ENCODE data around the gene ACOX1.

ACOX1 gene

DNA sequence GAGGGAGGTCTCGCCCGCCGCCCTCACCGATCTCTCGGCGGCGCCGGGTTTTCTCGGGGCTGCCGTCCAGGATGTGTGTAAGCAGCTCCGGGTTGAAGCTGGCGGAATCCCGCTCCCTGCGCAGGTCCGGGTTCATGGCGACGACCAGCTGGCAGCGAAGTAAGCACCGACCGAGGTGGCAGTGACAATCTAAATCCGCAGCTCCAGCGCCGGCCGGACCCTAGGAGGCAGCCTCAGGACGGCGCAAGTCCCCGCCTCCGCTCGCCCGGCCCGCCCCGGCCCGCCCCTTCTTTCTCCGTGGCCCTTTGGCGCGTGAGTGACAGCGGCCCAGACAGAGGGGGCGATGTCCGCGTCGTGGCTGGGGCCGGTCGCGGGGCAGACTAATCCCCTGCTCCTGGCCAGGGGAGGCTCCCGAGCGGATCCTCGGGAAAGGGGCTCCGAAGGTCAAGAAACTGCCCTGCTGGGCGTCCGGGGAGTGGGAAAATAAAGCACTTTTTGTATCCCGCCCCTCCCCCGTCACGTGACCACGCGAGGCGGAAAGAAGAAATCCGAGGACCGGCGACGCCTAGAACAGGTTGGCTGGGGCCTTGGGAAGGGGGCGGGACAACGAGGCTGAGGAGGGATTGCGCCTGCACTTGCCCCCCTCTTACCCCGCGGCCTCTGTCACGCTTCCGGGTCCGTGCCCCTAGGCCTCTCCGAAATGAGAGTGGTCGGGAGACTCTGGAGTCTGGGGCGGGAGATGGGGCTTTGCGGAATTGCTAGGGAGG is at the start of gene ACOX1, which contains the start of gene TEN1:
Gene ACOX1, minus strand, starts transcription at position 229 of the 767 bp plus-strand sequence. Its CDS starts 93 bp downstream, at position 136.
Gene TEN1, plus strand, starts transcription at position 303 of the 767 bp plus-strand sequence. CDS start 6,953 bp downstream, outside the sequence.
- H3K36me3 ChIP-seq (ENCODE audit: insufficient read depth, low read length), result peaks cover 4% of the 10 kb centered on the region; the same call in 1 of the 2 replicates
- H3K4me1 ChIP-seq (ENCODE audit: insufficient read depth, low read length), result peaks cover 22% of the 10 kb centered on the region
- no peaks in the 10 kb centered on the region for H3K9me3 ChIP-seq (ENCODE audit: control insufficient read depth, insufficient read depth, low read length)
- peak within 1 kb of the TSS; percentile 97 for H3K9ac ChIP-seq (ENCODE audit: low read depth, low read length)

GRCh38 chr17:76027159-76027839 is 48.3 kb upstream of the ACOX1 start, which contains the start of gene EVPL:
EVPL (minus strand) TSS chr17:76027306; CDS start chr17:76027198, 108 bp downstream.
- Histone ChIP-seq H3K36me3 (ENCODE audit: insufficient read depth, low read length) (no peaks in the 10 kb centered on the region), H3K9ac (ENCODE audit: low read depth, low read length) (no peak within 1 kb of the TSS), H3K4me1 (ENCODE audit: insufficient read depth, low read length) (peaks cover 13% of the 10 kb centered on the region), H3K9me3 (ENCODE audit: control insufficient read depth, insufficient read depth, low read length) (no peaks in the 10 kb centered on the region)

DNA sequence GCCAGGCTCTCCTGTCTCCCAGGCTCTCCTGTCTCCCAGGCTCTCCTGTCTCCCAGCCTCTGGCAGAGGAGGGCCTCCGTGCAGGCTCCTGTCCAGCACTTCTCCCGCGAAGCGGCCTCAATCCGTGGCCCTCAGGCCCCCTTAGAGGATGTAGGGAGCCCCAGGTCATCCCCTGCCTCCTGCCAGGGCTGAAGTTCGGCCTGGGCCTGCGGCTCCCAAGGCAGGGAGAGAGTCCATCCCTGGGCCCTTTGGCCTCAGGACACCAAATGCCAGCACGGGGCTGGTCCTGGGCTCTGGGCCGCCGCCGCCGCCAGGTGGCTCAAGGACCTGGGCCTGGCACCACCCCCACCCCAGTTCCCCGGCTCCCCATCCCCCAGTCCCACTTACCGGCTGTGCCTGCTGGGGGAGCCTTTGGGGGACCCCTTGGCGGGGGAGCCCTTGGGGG is 47.8 kb upstream of the ACOX1 start:
- Histone ChIP-seq H3K36me3 (ENCODE audit: insufficient read depth, low read length) (no peaks in the 10 kb centered on the region), H3K9me3 (ENCODE audit: control insufficient read depth, insufficient read depth, low read length) (no peaks in the 10 kb centered on the region), H3K9ac (ENCODE audit: low read depth, low read length) (no peak overlapping the region), H3K4me1 (ENCODE audit: insufficient read depth, low read length) (peaks cover 13% of the 10 kb centered on the region)

DNA sequence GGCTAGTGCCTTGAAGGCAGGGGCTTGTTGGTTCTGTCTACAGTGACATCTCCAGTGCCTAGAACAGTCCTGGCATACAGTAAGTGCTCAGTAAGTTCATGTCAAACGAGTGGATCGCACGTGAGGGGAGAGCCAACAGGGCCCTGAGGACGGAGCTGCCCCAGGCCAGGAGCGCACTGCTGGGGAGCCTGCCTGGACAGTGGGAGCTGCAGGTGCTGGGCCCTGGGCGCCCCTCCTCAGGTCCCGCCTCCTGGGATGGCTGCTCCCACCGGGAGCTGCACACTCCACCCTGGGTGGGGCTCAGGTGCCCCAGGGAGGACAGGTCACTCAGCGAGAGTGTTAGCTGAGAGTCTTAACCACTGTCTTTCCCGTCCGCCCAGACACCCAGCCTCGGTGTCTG is 46.3 kb upstream of the ACOX1 start:
- H3K4me1 ChIP-seq (ENCODE audit: insufficient read depth, low read length), result peaks cover 13% of the 10 kb centered on the region
- H3K9ac ChIP-seq (ENCODE audit: low read depth, low read length), result no peak overlapping the region
- H3K36me3 ChIP-seq (ENCODE audit: insufficient read depth, low read length), result no peaks in the 10 kb centered on the region
- H3K9me3 ChIP-seq (ENCODE audit: control insufficient read depth, insufficient read depth, low read length), result no peaks in the 10 kb centered on the region

- no peaks in the 10 kb centered on the region for H3K36me3 ChIP-seq (ENCODE audit: insufficient read depth, low read length)
- no peak overlapping the region for H3K9ac ChIP-seq (ENCODE audit: low read depth, low read length)
- H3K4me1 ChIP-seq (ENCODE audit: insufficient read depth, low read length), result peaks cover 7% of the 10 kb centered on the region
- no peaks in the 10 kb centered on the region for H3K9me3 ChIP-seq (ENCODE audit: control insufficient read depth, insufficient read depth, low read length)
Observed at GRCh38 chr17:76024353-76024752, 45.4 kb upstream of the ACOX1 start.

- Histone ChIP-seq H3K9me3 (ENCODE audit: control insufficient read depth, insufficient read depth, low read length) (no peaks in the 10 kb centered on the region), H3K4me1 (ENCODE audit: insufficient read depth, low read length) (peaks cover 6% of the 10 kb centered on the region)
Observed at GRCh38 chr17:76023900-76024237, 44.9 kb upstream of the ACOX1 start.

GRCh38 chr17:76022973-76023899 is 44.3 kb upstream of the ACOX1 start:
- Histone ChIP-seq H3K36me3 (ENCODE audit: insufficient read depth, low read length) (no peaks in the 10 kb centered on the region), H3K9me3 (ENCODE audit: control insufficient read depth, insufficient read depth, low read length) (no peaks in the 10 kb centered on the region), H3K9ac (ENCODE audit: low read depth, low read length) (no peak overlapping the region), H3K4me1 (ENCODE audit: insufficient read depth, low read length) (no peaks in the 10 kb centered on the region)

More at GRCh38 chr17:76023900-76024237, 44.9 kb upstream of the ACOX1 start:
- Histone ChIP-seq H3K9ac (ENCODE audit: low read depth, low read length) (no peak overlapping the region), H3K36me3 (ENCODE audit: insufficient read depth, low read length) (no peaks in the 10 kb centered on the region)

DNA sequence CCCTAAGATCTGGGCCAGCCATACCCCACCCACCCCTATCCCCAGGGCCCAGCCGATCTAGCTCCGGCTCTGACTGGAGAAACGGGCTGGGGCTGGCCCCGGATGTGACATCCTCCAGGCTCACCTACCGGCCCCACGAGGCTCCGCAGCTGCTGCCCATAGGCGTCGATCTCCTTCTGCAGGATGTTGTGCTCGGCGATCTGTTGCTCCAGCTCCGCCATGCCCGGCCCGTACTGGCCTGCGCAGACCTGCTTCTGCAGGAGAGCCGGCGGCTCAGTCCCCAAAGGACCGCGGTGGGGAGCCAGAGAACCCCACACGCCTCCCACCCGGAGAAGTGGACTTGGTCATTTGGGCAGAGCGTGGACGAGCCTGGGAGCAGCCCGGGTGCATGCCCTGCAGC is 43.3 kb upstream of the ACOX1 start:
- H3K4me1 ChIP-seq (ENCODE audit: insufficient read depth, low read length), result no peaks in the 10 kb centered on the region
- no peaks in the 10 kb centered on the region for H3K9me3 ChIP-seq (ENCODE audit: control insufficient read depth, insufficient read depth, low read length)
- H3K36me3 ChIP-seq (ENCODE audit: insufficient read depth, low read length), result no peaks in the 10 kb centered on the region

GRCh38 chr17:76019833-76020467 is 41.0 kb upstream of the ACOX1 start:
- no peaks in the 10 kb centered on the region for H3K4me1 ChIP-seq (ENCODE audit: insufficient read depth, low read length)
- no peaks in the 10 kb centered on the region for H3K36me3 ChIP-seq (ENCODE audit: insufficient read depth, low read length)
- H3K9me3 ChIP-seq (ENCODE audit: control insufficient read depth, insufficient read depth, low read length), result no peaks in the 10 kb centered on the region
- no peak overlapping the region for H3K9ac ChIP-seq (ENCODE audit: low read depth, low read length)

More for the DNA sequence above, 43.3 kb upstream of the ACOX1 start:
- H3K9ac ChIP-seq (ENCODE audit: low read depth, low read length), result no peak overlapping the region

DNA sequence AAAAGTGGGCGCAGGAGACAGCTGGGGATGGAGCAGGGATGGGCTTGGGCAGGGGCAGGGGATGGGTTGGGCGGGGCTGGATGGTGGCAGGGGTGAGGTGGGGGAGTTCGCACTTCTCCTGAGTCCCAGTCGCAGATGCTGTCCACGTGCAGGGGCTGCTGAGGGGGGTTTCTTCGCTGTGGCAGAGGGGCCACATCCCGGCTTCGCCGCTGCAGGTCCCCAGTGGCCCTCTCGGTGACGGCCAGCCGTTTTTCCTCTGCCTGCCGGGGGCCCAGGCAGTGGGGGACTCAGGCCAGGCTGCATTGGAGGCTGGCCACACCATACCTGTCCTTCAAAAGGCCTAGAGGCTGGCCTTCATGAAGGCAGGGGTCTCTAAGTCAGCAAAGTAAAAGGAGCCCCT is 39.8 kb upstream of the ACOX1 start:
- H3K4me1 ChIP-seq (ENCODE audit: insufficient read depth, low read length), result peaks cover 3% of the 10 kb centered on the region; the same call in 1 of the 2 replicates
- no peak overlapping the region for H3K9ac ChIP-seq (ENCODE audit: low read depth, low read length)
- no peaks in the 10 kb centered on the region for H3K9me3 ChIP-seq (ENCODE audit: control insufficient read depth, insufficient read depth, low read length)
- H3K36me3 ChIP-seq (ENCODE audit: insufficient read depth, low read length), result no peaks in the 10 kb centered on the region

- Histone ChIP-seq H3K9me3 (ENCODE audit: control insufficient read depth, insufficient read depth, low read length) (no peaks in the 10 kb centered on the region), H3K36me3 (ENCODE audit: insufficient read depth, low read length) (no peaks in the 10 kb centered on the region), H3K9ac (ENCODE audit: low read depth, low read length) (no peak overlapping the region), H3K4me1 (ENCODE audit: insufficient read depth, low read length) (peaks cover 3% of the 10 kb centered on the region; the same call in 1 of the 2 replicates)
Observed at GRCh38 chr17:76018340-76018680, 39.3 kb upstream of the ACOX1 start.

- H3K4me1 ChIP-seq (ENCODE audit: insufficient read depth, low read length), result peaks cover 3% of the 10 kb centered on the region; the same call in 1 of the 2 replicates
Observed at GRCh38 chr17:76017481-76018339, 38.7 kb upstream of the ACOX1 start.

GRCh38 chr17:76014925-76015261 is 35.9 kb upstream of the ACOX1 start:
- H3K9ac ChIP-seq (ENCODE audit: low read depth, low read length), result no peak overlapping the region

More at GRCh38 chr17:76017481-76018339, 38.7 kb upstream of the ACOX1 start:
- H3K36me3 ChIP-seq (ENCODE audit: insufficient read depth, low read length), result no peaks in the 10 kb centered on the region
- no peak overlapping the region for H3K9ac ChIP-seq (ENCODE audit: low read depth, low read length)
- no peaks in the 10 kb centered on the region for H3K9me3 ChIP-seq (ENCODE audit: control insufficient read depth, insufficient read depth, low read length)

More at GRCh38 chr17:76014925-76015261, 35.9 kb upstream of the ACOX1 start:
- H3K36me3 ChIP-seq (ENCODE audit: insufficient read depth, low read length), result no peaks in the 10 kb centered on the region
- no peaks in the 10 kb centered on the region for H3K9me3 ChIP-seq (ENCODE audit: control insufficient read depth, insufficient read depth, low read length)
- peaks cover 3% of the 10 kb centered on the region; the same call in 1 of the 2 replicates for H3K4me1 ChIP-seq (ENCODE audit: insufficient read depth, low read length)
